Tibial nerve (tissue), 3 donors: Measurements from ENCODE around the gene MICU2.

ENCODE experiments used
- POLR2A ChIP-seq, 2 donors: fragments of 450-650 bp; IDR thresholded peaks; one replicate each; pipeline ENCODE4 v1.6.1; 2017; ENCODE audit warnings: antibody characterized with exemption in 2 of 2, mild to moderate bottlenecking in 2 of 2, moderate library complexity in 2 of 2
- TF ChIP-seq, protein P1 (sequence below), 5 experiments: fragments of 200-600 bp in 3 of 5; fragments of 450-650 bp in 2 of 5; sonication (generic) in 3 of 5; IDR thresholded peaks; one replicate each; pipeline ENCODE4 v1.5.1; 2016 to 2019; ENCODE audit warnings: antibody characterized with exemption in 5 of 5, mild to moderate bottlenecking in 3 of 5, moderate library complexity in 2 of 5

DNA sequence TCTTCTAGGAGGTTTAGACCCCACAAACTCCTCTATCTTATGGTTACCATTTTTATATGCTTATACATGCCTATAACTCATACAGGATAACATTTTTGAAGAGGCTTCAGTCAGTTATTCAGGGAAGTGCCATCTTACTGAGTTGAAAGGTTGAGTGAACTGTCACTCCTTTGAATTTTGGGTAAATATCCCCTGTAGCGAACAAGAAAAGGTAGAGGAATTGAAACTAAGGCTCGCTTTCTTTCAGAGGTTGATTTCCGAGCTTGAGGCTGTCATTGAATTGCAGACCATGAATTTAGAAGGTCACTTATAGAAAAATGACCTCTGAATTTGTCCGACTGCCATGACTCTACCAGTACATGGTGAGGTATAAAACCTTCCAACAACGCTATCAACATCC lies 35.1 kb downstream of the MICU2 start:
- TF ChIP-seq, protein P1, sequence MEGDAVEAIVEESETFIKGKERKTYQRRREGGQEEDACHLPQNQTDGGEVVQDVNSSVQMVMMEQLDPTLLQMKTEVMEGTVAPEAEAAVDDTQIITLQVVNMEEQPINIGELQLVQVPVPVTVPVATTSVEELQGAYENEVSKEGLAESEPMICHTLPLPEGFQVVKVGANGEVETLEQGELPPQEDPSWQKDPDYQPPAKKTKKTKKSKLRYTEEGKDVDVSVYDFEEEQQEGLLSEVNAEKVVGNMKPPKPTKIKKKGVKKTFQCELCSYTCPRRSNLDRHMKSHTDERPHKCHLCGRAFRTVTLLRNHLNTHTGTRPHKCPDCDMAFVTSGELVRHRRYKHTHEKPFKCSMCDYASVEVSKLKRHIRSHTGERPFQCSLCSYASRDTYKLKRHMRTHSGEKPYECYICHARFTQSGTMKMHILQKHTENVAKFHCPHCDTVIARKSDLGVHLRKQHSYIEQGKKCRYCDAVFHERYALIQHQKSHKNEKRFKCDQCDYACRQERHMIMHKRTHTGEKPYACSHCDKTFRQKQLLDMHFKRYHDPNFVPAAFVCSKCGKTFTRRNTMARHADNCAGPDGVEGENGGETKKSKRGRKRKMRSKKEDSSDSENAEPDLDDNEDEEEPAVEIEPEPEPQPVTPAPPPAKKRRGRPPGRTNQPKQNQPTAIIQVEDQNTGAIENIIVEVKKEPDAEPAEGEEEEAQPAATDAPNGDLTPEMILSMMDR (IDR thresholded peaks at IDR 0.05) = no peak
- no peak for TF ChIP-seq POLR2A (IDR thresholded peaks at IDR 0.05)
